ENCODE data around the gene IRX3. TPM values are rescaled to one million over a fixed set of nuclear protein-coding genes. Genes with fewer than 3 reads are reported as not detected.

Gene IRX3
- polyA plus RNA-seq (ENCODE audit: insufficient read length), result 20.1 TPM
- long read RNA-seq, donor 1, transcript IRX3-201 (4 exons, 2,601 nt), result major isoform, 11 of 28 reads
- long read RNA-seq, donor 1, partial matches to known transcripts, result 17 of 28 reads
- long read RNA-seq, donor 1, other reads (novel, unspliced or antisense), result 0 of 28 reads
- long read RNA-seq, donor 2, partial matches to known transcripts, result 12 of 14 reads
- long read RNA-seq, donor 2, other reads (novel, unspliced or antisense), result 0 of 14 reads
- long read RNA-seq, donor 3, partial matches to known transcripts, result 5 of 7 reads
- long read RNA-seq, donor 3, other reads (novel, unspliced or antisense), result 0 of 7 reads
- long read RNA-seq, donor 4, result 0 reads
- long read RNA-seq, donor 5, transcript IRX3-201 (4 exons, 2,601 nt), result major isoform, 15 of 43 reads
- long read RNA-seq, donor 5, partial matches to known transcripts, result 28 of 43 reads
- long read RNA-seq, donor 5, other reads (novel, unspliced or antisense), result 0 of 43 reads
- long read RNA-seq, donor 6, transcript IRX3-201 (4 exons, 2,601 nt), result major isoform, 6 of 25 reads
- long read RNA-seq, donor 6, partial matches to known transcripts, result 19 of 25 reads
- long read RNA-seq, donor 6, other reads (novel, unspliced or antisense), result 0 of 25 reads
- long read RNA-seq, donor 7, transcript IRX3-201 (4 exons, 2,601 nt), result major isoform, 7 of 21 reads
- long read RNA-seq, donor 7, partial matches to known transcripts, result 14 of 21 reads
- long read RNA-seq, donor 7, other reads (novel, unspliced or antisense), result 0 of 21 reads
- long read RNA-seq, donor 8, partial matches to known transcripts, result 0 of 1 reads
- long read RNA-seq, donor 8, other reads (novel, unspliced or antisense), result 0 of 1 reads

DNA sequence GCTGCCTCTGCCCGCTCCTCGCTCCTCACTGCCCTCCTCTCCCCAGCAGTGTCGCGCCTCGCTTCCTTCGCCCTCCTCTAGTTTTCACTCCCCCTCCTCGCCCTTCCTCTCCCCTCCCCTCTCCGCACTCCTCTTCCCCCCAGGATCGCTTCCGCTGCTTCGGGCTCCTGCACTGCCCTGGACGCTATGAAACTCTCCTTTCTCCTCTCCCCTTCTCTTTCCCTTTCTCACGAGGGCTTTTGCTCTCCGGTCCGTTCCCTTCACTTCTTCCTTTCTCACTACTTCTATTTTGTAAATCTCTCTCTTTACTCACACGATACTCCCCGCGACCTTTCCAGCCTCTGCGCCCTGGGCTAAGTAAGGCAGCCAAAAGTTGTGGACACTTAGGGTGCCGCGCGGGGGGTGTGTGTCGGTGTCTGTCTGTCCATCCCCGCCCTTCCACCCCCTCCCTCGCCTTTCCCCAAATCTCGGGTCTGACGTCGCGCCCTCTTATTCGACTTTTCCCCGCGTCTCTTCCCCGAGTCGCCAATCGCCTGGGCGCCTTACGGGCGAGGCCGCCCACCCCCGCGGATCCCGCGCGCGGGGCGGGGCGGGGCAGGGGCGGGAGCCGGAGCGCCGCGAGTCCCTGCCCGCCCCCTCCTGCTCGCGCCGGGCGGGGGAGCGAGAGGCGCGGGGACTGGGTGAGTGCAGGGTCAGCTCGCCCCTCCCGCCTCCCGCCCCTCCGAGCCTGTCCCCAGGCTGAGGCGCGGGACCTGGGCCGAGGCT is at the start of gene IRX3:
Gene IRX3, minus strand, starts transcription at position 422 of the 765 bp plus-strand sequence. CDS start 737 bp downstream, outside the sequence.
- peak; percentile 72 for DNase-seq

DNA sequence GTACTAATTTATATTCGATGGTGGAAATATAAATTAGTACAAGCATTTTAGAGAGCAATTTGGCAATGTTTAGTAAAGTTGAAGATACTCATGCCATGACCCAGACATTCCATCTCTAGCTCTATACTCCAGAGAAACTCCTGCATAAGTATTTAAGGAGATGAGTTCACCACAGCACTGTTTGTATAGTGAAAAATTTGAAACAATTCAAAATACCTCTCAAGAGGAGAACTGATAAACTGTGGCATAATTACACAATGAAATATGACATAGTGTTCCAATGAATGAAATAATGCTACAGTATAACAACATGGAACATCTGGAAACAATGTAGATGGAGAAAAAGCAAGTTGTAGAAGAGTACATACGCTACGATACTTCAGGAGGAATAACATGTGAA is 48.6 kb upstream of the IRX3 start:
- no peak for DNase-seq

DNA sequence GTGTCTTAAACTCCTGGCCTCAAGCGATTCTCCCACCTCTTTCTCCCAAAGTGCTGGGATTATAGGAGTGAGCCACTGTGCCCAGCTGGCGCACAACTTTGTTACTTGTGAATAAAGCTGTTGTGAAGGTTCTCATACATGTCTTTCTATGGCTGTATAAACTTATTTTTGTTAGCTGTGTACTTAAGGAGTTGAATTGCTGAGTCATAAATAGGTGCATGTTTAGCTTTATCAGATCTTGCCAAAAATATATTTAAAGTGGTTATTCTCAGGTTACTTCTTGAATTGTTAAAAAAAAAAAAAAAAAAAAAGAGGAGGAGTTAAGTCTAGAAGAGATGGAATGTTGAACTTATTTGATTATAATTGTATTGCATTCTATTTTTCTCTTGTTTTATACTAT is 47.6 kb upstream of the IRX3 start:
- no peak for DNase-seq

DNA sequence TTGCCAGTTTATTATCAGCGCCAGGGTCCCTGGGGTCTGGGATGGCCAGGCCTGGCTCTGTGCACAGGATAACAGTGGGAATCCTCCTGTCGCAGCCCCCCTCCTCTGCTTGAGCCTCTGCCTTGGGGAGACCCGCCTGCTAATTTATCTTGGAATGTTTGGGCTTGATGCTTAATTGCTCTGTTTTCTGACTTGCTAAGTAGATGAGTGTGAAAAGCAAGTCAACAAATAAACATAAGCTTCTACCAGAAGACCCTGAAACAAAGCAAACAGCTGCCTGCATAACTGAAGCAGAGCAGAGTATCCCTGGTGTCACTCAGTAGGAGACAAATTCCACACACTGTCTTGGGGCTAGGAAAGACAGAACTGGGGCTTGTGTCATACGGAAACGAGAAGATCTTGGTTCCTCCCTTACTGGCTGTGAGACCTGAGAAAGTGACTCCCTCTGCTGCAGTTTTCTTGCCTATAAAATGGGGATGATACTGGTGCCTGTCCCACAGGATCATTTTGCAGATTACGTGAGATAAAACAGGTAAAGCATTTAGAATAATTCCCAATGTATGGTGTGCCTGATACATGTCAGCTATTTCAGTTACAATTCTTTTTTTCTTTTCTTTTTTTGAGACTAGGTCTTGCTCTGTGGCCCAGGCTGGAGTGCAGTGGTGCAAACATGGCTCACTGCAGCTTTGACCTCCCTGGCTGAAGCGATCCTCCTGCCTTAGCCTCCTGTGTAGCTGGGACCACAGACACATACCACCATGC is 44.8 kb upstream of the IRX3 start:
- DNase-seq, result no peak

DNA sequence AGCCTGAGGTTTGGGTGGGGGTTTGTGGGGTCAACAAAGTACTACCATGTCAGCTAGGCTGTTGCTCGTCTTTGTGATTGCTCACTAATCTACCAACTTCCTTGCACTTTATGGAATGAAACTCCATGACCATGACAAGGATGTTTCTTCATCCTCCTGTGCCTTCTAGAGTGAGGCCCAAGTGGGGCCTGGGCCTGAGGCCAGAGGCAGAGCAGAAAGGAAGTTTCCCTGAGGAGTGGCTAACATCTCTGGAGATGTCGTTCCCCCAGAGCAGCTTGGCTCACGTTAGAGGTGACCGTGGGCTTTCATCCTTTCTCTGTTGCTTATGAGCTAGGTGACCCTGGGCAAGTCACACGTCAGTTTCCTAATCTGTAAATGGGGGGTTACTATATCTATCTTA is 41.0 kb upstream of the IRX3 start:
- no peak for DNase-seq

DNA sequence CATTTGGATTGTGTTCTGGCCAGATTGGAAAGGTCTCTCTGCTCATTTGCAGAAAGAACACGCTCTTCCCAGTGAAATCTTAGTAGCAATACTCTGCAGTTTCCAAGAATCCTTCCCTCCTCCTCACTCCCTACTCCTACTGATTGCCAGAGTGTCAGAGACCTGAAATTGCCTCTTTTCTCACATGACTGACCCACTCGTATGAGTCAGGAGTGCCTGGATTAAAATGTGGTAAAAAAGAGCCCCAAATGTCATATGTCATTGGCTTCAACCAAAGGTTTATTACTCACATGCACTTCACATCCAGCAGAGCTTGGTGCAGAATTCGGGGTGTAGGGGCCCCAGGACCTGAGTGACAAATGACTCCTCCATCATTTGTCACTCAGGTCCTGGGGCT is 39.7 kb upstream of the IRX3 start:
- DNase-seq, result no peak

DNA sequence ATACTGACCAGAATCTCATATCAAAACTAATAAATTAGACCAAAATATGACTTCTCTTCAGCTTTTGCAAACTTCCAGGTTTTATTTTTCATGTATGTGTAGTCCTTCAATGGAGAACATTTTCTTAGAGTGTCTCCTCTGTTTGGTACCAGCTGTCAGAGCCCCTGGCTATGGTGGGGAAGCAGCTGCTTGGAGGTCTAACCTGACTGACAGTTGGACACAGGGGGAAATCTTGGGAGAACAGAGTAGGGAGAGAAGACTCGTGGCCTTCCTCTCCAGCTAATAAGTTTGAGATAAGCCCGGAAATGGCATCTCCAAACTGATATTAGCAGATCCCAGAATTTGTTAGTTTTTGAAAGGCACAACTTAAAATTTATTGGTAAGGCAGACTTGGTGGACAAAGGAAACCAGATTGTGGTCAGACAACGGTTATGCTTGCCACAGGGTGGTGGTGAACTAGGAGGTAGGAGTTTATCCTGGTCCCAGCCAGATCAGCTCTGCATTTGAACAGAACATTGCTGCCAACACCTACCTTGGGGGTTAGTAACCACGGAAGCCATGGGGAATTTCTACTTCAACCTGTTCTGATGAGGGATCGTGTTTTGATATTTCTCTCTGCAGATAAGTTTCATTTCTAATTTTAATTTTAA is 39.2 kb upstream of the IRX3 start:
- no peak for DNase-seq

DNA sequence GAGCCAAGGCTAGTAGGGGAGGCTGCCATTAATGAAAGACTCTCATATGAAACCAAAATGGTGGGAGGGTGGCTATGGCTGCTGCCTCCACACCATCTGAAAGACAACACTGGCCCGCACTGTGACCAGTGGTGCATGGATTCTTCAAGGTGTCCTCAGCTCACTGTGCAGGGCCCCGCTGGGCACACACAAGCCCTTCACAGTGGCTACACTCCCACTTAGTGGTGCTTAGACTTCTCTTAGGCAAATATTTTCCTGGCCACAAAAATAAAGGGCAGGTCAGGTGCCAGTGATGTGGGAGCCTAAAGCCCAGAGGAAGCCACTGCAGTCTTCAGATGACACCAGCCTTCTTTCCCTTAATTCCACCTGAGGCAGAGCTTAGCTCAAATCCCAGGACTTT is 38.1 kb upstream of the IRX3 start:
- DNase-seq, result no peak

DNA sequence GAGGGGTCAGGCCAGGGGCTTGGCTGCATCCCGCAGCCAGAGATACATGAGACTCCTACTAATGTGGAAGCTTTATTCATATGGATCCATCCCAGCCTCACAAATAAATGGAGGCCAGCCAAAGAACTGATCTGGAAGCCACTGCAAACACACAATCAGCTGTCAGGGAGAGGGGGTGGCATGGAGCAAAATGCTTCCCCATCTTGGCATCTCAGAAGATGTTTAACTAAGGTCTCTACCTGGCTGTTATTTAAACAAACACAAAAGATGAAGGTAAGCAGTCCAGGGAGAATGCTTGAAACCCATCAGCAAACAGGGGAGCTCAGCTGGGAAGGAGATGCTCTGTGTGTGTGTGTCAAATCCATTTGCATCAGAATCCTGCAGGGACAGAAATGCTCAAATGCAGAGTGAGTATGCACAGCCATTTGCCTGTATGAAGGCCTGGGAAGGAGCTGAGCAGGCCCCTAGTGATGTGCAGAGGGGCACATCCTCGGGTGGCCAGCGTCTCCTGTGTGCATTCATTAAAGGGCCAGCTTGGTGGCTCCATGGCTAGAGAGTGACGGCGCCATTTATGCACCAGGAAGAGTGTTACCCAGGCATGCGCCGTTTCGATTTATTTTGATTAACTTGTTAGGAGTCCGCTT is 34.2 kb upstream of the IRX3 start:
- no peak for DNase-seq

DNA sequence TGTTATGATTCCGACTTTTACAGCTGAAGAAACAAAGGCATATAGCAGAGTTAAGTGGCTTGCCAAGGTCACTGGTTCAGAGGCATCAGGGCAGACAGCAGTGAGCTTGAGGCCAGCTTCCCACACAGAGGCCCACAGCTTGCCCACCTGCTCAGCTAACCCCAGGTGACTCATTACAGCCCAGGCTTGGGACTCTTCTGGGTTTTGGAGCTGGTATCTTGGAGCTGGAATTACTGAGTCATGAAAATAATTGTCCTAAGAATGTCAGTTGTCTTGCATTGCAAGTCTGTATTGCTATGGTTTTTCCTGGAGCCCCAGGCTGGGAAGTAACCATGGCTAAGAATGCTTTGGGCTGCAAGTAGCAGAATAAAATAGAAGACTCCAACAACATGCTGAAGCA is 32.4 kb upstream of the IRX3 start:
- no peak for DNase-seq

DNA sequence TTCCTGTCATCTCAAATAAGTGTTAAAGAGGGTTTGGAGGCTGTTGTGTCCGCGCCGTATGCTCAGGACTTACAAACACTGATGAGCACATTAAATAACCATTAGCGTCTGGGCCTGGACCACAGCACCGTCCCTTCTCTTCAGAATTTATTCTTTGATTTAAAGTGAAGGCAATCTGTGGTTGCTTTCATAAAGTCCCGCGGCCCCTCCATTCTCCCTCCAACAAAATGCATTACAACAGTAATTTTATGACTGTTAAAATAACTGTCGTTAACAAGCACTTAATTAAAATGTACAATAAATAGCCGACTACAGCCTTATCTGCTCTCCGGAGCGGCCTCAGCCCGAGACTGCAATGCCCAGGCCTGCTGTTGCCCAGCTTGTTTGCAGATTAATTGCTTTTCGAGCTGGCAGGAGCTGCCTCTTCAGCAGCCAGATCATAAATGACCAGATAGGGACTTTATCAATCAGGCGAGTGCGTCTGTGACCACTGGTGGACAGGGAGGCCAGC is 30.6 kb upstream of the IRX3 start:
- DNase-seq, result no peak

DNA sequence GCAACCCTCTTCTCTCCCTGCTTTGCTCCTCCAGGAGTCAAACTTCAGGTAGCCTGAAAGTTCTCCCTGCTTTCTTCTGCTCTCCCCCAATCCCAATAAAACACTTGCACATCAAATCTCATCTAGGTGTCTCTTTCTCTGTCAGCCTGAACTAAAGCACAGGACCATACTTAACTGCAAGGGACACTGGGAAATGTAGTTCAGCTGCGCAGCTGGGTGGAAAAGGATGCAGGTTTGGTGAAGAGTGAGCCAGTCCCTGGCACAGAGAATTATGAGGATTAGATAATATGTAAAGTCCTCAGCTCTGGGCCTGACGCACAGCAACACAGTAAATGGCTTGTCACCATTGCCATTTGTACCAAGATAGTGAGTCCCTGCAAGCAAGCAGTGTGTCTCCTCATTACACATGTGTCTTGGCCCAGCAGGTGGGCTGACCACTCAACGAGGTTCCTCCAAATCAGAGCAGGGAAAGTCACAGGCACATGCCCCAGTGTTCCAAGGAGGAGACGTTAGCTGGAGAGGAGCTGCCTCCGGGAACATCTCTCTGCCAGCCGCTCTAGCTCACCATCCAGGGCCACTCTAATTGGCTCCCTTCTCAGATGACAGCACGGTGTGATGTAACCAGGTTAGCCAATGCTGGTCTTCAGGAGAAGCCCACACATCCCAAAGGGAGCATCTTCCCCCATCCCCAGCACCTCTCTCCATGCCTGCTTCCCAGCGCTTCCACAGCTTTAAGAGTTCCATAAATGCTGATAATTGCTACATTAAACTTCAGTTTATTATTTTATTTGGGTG is 29.7 kb upstream of the IRX3 start:
- DNase-seq, result no peak

DNA sequence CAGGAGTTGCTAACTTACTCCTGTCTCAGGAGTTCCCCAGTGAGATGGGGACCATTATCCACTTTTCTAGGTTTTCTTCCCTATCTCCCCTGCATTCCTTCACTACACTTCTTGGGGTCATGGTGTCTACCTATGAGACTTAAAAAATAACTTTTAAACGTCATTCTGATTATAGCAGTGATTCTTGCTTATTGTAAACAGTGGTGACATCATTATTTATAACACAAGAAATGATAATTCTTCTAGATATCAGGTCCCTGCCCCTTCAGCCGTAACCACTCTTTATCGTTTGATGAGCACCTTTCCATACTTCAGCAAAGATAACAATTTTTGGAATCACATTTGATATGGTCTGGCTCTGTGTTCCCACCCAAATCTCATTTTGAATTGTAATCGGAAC is 27.2 kb upstream of the IRX3 start:
- no peak for DNase-seq

DNA sequence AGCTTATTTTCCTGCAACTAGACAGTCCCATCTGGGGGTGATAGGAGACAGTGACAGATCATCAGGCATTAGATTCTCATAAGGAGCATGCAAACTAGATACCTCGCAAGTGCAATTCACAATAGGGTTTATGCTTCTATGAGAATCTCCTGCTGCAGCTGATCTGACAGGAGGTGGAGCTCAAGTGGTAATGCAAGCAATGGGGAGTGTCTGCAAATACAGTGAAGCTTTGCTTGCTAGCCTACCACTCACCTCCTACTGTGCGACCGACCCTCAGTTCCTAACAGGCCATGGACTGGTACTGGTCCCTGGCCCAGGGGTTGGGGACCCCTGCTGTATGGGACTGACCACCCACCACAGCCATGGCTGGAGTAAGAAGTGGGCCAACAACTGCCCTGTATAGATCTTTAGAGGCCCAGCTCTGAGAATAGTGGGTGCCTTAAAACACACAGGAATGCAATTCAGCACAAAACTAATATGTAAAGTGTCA is 26.0 kb upstream of the IRX3 start:
- no peak for DNase-seq

DNA sequence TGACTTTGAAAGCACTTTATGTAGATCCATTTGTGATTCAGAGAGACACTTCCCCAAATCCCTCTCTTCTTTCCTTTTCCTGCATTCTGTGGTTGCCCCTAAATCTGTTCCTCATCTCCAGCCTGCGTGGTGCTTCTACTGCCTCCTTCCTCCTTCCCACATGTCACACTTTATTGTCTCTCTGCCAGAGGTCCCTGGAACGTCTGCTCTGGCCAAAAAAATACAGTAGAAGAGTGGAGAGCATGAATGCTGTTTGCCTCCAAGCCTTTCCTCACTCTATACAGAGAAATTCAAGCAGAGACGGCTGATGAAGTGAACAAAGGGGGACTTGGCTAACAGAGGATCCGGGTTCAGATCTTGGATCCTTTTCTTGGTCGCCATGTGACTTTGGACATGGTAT is 22.8 kb upstream of the IRX3 start:
- DNase-seq, result no peak

DNA sequence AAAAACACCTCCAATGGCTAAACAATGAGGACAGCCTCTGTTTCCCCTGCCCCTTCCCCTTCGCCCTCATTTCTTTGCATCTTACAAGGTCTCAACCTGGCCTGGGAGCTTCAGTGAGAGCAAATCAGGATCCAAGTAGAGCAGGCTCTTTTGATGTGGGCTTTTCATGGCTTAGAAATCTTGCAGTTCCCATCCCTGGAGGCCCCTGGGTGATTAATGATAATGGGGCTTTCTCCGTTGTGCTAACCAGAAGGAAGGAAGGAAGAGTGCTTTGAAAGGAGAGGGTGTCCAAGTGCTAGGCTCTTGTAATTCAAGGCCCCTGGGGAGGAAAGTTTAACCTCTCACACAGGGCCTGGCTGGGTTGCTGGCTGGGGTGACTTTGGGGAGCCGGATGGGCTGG is 18.5 kb upstream of the IRX3 start:
- no peak for DNase-seq

DNA sequence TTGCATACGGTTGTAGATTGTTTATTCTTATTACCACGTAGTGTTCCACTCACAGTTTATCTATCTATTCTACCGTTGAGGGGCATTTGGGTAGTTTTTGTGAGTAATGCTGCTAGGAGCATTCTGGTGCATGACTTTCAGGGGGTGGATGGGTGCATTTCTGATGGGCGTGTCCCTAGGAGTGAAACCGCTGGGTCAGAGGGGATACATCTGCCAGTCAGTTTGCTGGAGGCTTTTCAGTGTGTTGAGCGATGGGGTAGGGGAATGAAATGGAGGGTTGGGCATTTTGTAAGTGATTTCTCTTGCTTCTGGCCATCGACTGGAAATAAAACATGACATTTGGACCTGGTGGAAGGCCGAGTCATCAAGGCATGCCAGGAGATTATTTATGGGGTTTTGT is 17.0 kb upstream of the IRX3 start:
- DNase-seq, result no peak

DNA sequence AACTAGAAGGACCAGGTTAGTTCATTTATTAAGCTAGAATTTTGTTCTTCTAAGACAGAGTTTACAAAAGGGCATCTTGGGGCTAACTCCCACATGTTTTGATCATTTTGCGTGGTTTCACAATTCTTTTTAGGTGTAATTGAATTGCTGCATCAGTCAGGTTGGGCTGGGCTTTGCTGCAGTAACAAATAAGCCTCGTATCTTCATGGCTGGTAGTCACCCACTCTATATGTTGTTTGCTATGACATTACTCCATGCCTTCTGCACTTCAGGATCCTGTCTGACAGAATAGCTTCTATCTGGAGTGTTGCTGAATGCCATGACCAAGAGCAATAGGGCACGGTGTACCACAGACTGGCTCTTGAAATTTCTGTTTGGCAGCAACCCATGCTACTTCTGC is 10.6 kb upstream of the IRX3 start:
- DNase-seq, result no peak

DNA sequence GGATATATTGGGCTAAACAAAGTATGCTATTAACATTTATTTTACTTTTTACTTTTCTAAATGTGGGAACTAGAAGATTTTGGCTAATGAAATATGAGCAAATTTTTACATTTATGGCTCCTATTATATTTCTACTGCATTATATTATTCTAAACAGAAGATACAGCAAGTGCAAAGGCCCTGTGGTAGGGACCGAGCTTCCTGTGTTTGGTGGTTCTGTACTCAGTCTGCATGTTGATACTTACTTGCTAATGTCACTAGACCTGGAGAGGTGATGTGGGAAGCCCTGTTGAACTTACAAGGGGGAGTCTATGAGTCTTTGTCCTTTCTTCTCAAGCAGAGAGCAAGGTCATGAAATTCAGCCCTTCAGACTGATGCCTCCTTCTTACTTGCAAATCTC is 10.0 kb upstream of the IRX3 start:
- DNase-seq, result no peak
